SK-MEL-5 (cell line): ENCODE measurements around the gene TIMM44. TPM values are rescaled to one million over a fixed set of nuclear protein-coding genes. Genes with fewer than 3 reads are reported as not detected.

Source experiments
- DNase-seq: peaks from one replicate; pipeline ENCODE4 v3.0.0-alpha.2; 2016; ENCODE audit warnings: low read depth, low spot score
- in situ Hi-C: cut with HindIII; loops from 2 replicates; pipeline ENCODE4 v1.10.0; 2016; ENCODE audit warnings: low sequenced_read_pairs, high pct_unique_total_duplicates, low pct_unique_long_range_greater_than_20kb
- total RNA-seq: library from RNA; depleted of rRNA; stranded (reverse); fragments of >200 nt; shearing (Covaris generic); gene quantifications from 2 replicates; pipeline ENCODE4 v1.2.3, GENCODE V29; 2014

The TIMM44 gene
- total RNA-seq, 1 experiment from 2014 or later = 71.4 TPM

GRCh38 chr19:7912144-7912696, 31.2 kb downstream of the TIMM44 start:
- DNase-seq = no peak

GRCh38 chr19:7911508-7912143, 31.8 kb downstream of the TIMM44 start:
- in situ Hi-C loops = no loop called here
- no peak for DNase-seq

More at GRCh38 chr19:7912144-7912696, 31.2 kb downstream of the TIMM44 start:
- in situ Hi-C loops = no loop called here

- in situ Hi-C loops = no loop called here
Measured at GRCh38 chr19:7910321-7911161, 32.9 kb downstream of the TIMM44 start.

GRCh38 chr19:7909471-7910067, 33.9 kb downstream of the TIMM44 start:
- in situ Hi-C loops = no loop called here
- DNase-seq = no peak

More at GRCh38 chr19:7910321-7911161, 32.9 kb downstream of the TIMM44 start:
- DNase-seq = no peak

- in situ Hi-C loops = no loop called here
- no peak for DNase-seq
Measured at GRCh38 chr19:7908742-7909461, 34.6 kb downstream of the TIMM44 start.

GRCh38 chr19:7908078-7908699, 35.3 kb downstream of the TIMM44 start:
- in situ Hi-C loops = no loop called here

GRCh38 chr19:7907544-7907943, 35.9 kb downstream of the TIMM44 start:
- in situ Hi-C loops = no loop called here
- no peak for DNase-seq

More at GRCh38 chr19:7908078-7908699, 35.3 kb downstream of the TIMM44 start:
- DNase-seq = no peak

- in situ Hi-C loops = no loop called here
- DNase-seq = no peak
Measured at GRCh38 chr19:7907122-7907521, 36.3 kb downstream of the TIMM44 start.

- DNase-seq = no peak
- in situ Hi-C loops = no loop called here
Measured at GRCh38 chr19:7905859-7906258, 37.6 kb downstream of the TIMM44 start.

- DNase-seq = no peak
- in situ Hi-C loops = no loop called here
Measured at GRCh38 chr19:7905268-7905667, 38.2 kb downstream of the TIMM44 start.

- DNase-seq = no peak
- in situ Hi-C loops = no loop called here
Measured at GRCh38 chr19:7904074-7905020, 39.1 kb downstream of the TIMM44 start.

- in situ Hi-C loops = no loop called here
- peak; percentile 98 for DNase-seq
Measured at GRCh38 chr19:7903244-7904073, 40.0 kb downstream of the TIMM44 start, which contains the start of gene MAP2K7. Gene MAP2K7 (plus strand): TSS chr19:7903877. CDS start chr19:7903945, 68 bp downstream.

- in situ Hi-C loops = no loop called here
- no peak for DNase-seq
Measured at GRCh38 chr19:7902796-7903243, 40.6 kb downstream of the TIMM44 start.

- in situ Hi-C loops = no loop called here
- DNase-seq = no peak
Measured at GRCh38 chr19:7901337-7901736, 42.1 kb downstream of the TIMM44 start.

GRCh38 chr19:7900931-7901330, 42.5 kb downstream of the TIMM44 start:
- in situ Hi-C loops = no loop called here
- DNase-seq = no peak
